SK-N-SH (cell line): ENCODE results near the gene TESMIN. TPM values are rescaled to one million over a fixed set of nuclear protein-coding genes. Genes with fewer than 3 reads are reported as not detected.

Source experiments
- CTCF ChIA-PET: fragments of 300-600, 350-600 bp; formaldehyde crosslinking; extraction: SDS; loops from one replicate; lab custom pipeline; 2021; lab: Yijun Ruan, JAX
- POLR2A ChIA-PET: fragments of 350-600 bp; sonication (Branson Sonifier 250); formaldehyde crosslinking; extraction: SDS; loops from one replicate; lab custom pipeline; 2020; ENCODE audit warnings: antibody characterized with exemption, inconsistent platforms; lab: Yijun Ruan, JAX
- DNase-seq: peaks from one replicate; pipeline ENCODE4 v3.0.0; 2012
- H2AFZ ChIP-seq: fragments of 200-600 bp; sonication (generic); 2 replicates; pipeline ENCODE4 v1.8.1; 2016; ENCODE audit warnings: antibody characterized with exemption, mild to moderate bottlenecking, low read depth
- H3F3A ChIP-seq: fragments of 200-600 bp; sonication (generic); replicated peaks from 2 replicates; pipeline ENCODE3; 2016; ENCODE audit warnings: antibody characterized with exemption, mild to moderate bottlenecking; ENCODE audit not compliant: insufficient read depth
- H3K27ac ChIP-seq, 2 experiments: fragments of 200-500 bp in 1 of 2; fragments of 200-600 bp in 1 of 2; sonication (Bioruptor generic) in 1 of 2; sonication (generic), shearing (Covaris generic) in 1 of 2; 2 replicates each; pipeline versions ENCODE4 v1.5.1 to v1.6.1; 2014 to 2016; ENCODE audit warnings: low read depth in 2 of 2, inconsistent platforms in 1 of 2, low read length in 1 of 2, mild to moderate bottlenecking in 1 of 2, mixed read lengths in 1 of 2
- H3K27me3 ChIP-seq: fragments of 200-600 bp; sonication (generic), shearing (Covaris generic); 2 replicates; pipeline ENCODE4 v1.6.1; 2016; ENCODE audit warnings: mixed run types; ENCODE audit not compliant: insufficient read depth
- H3K36me3 ChIP-seq, 2 experiments: fragments of 200-500 bp in 1 of 2; fragments of 200-600 bp in 1 of 2; sonication (Bioruptor generic) in 1 of 2; sonication (generic) in 1 of 2; replicated peaks in 1 of 2; 2 replicates each; pipeline versions ENCODE3 to v1.5.1; 2014 to 2016; ENCODE audit warnings: low read length in 1 of 2, mild to moderate bottlenecking in 1 of 2; ENCODE audit not compliant: insufficient read depth in 2 of 2, control insufficient read depth in 1 of 2
- H3K4me1 ChIP-seq, 2 experiments: fragments of 200-500 bp in 1 of 2; fragments of 200-600 bp in 1 of 2; sonication (Bioruptor generic) in 1 of 2; sonication (generic), shearing (Covaris generic) in 1 of 2; 2 replicates each; pipeline versions ENCODE4 v1.5.1 to v1.6.1; 2014 to 2016; ENCODE audit warnings: low read depth in 1 of 2, low read length in 1 of 2, mixed run types in 1 of 2; ENCODE audit not compliant: insufficient read depth in 2 of 2, control insufficient read depth in 1 of 2
- H3K4me2 ChIP-seq: fragments of 200-600 bp; sonication (generic), shearing (Covaris generic); 2 replicates; pipeline ENCODE4 v1.6.1; 2017; ENCODE audit warnings: mixed run types
- H3K4me3 ChIP-seq, 2 experiments: fragments of 200-500 bp in 1 of 2; fragments of 200-600 bp in 1 of 2; sonication (Bioruptor generic) in 1 of 2; sonication (generic), shearing (Covaris generic) in 1 of 2; 2 replicates each; pipeline versions ENCODE4 v1.5.1 to v1.8.1; 2014 to 2016; ENCODE audit warnings: low read depth in 2 of 2, inconsistent platforms in 1 of 2, low read length in 1 of 2, mild to moderate bottlenecking in 1 of 2, mixed read lengths in 1 of 2, moderate library complexity in 1 of 2
- H3K79me2 ChIP-seq: fragments of 200-600 bp; sonication (generic); 2 replicates; pipeline ENCODE4 v1.8.1; 2017; ENCODE audit warnings: mild to moderate bottlenecking; ENCODE audit not compliant: insufficient read depth
- H3K9ac ChIP-seq: fragments of 200-600 bp; sonication (generic); 2 replicates; pipeline ENCODE4 v1.6.1; 2017; ENCODE audit warnings: mixed run types
- H3K9me2 ChIP-seq: fragments of 200-600 bp; sonication (generic); 2 replicates; pipeline ENCODE4 v1.6.1; 2017; ENCODE audit warnings: mixed run types
- H3K9me3 ChIP-seq: fragments of 200-600 bp; sonication (generic); 2 replicates; pipeline ENCODE4 v1.6.1; 2017; ENCODE audit warnings: mixed run types, mild to moderate bottlenecking, moderate library complexity
- H4K20me1 ChIP-seq: fragments of 200-600 bp; sonication (generic); 2 replicates; pipeline ENCODE4 v1.6.1; 2017; ENCODE audit warnings: mild to moderate bottlenecking, mixed run types; ENCODE audit not compliant: insufficient read depth
- CTCF ChIP-seq: fragments of 200-600 bp; sonication (generic); IDR thresholded peaks from 2 replicates; pipeline ENCODE4 v1.6.1; 2017; ENCODE audit warnings: antibody characterized with exemption, mild to moderate bottlenecking, moderate library complexity
- EP300 ChIP-seq, 2 experiments: IDR thresholded peaks; 2 replicates each; pipeline versions ENCODE4 v1.4.0 to v1.6.1; 2012; ENCODE audit warnings: borderline replicate concordance in 1 of 2, low read depth in 1 of 2, low read length in 1 of 2
- EZH2phosphoT487 ChIP-seq: fragments of 200-600 bp; sonication (generic); IDR thresholded peaks from 2 replicates; pipeline ENCODE4 v1.6.1; 2017; ENCODE audit warnings: low read depth, mixed run types, mild to moderate bottlenecking, antibody characterized with exemption, moderate library complexity, borderline replicate concordance
- IRF3 ChIP-seq: fragments of 150-350 bp; IDR thresholded peaks from 2 replicates; pipeline ENCODE4 v1.6.1; 2016; ENCODE audit warnings: mild to moderate bottlenecking, low read depth, low read length
- MAX ChIP-seq: IDR thresholded peaks from 2 replicates; pipeline ENCODE4 v1.4.0; 2012; ENCODE audit warnings: low read depth
- NFIC ChIP-seq: IDR thresholded peaks from 2 replicates; pipeline ENCODE4 v1.4.0; 2012; ENCODE audit warnings: borderline replicate concordance
- NRF1 ChIP-seq: IDR thresholded peaks from 2 replicates; pipeline ENCODE4 v1.6.1; 2012; ENCODE audit warnings: low read depth, mild to moderate bottlenecking, low read length
- PBX3 ChIP-seq: IDR thresholded peaks from 2 replicates; pipeline ENCODE4; 2012
- RAD21 ChIP-seq: IDR thresholded peaks from 2 replicates; pipeline ENCODE4 v1.6.1; 2012; ENCODE audit warnings: mild to moderate bottlenecking, low read length
- RCOR1 ChIP-seq: fragments of 150-350 bp; IDR thresholded peaks from 2 replicates; pipeline ENCODE4 v1.6.1; 2017; ENCODE audit warnings: antibody characterized with exemption, low read length
- SMC3 ChIP-seq: IDR thresholded peaks from 2 replicates; pipeline ENCODE4 v1.6.1; 2012; ENCODE audit warnings: low read depth, low read length, improper control_type of control experiment
- TEAD4 ChIP-seq: IDR thresholded peaks from 2 replicates; pipeline ENCODE4 v1.4.0; 2012; ENCODE audit warnings: mild to moderate bottlenecking, borderline replicate concordance; ENCODE audit not compliant: insufficient read depth
- ZBTB33 ChIP-seq: IDR thresholded peaks from 2 replicates; pipeline ENCODE4 v1.4.0; 2012; ENCODE audit warnings: low read depth, borderline replicate concordance
- WGBS: methylation state at CpG from one replicate; pipeline ENCODE4 v1.1.6; 2017; ENCODE audit warnings: low lambda C conversion rate; 5-methylcytosine and 5-hydroxymethylcytosine counted together
- polyA plus RNA-seq, 3 experiments: library from polyadenylated mRNA; depleted of rRNA; stranded (reverse); fragments of >200 nt; gene quantifications; 2 replicates each; pipeline ENCODE4 v1.2.3, GENCODE V29; 2012

Gene TESMIN
- polyA plus RNA-seq, 1 of the 3 experiments (the other 2 are of a cell fraction): 3.5 TPM

GRCh38 chr11:68693484-68693882, 57.8 kb downstream of the TESMIN start:
- no peak overlapping the region for H2AFZ ChIP-seq
- WGBS: 79% methylated on average over 10 of the region's 10 CpGs
- no peaks in the 10 kb centered on the region for H3K9me3 ChIP-seq
- ChIA-PET CTCF (interaction anchor here (1.0 kb wide), 1 partner anchor 83 kb away, joined by 3 read pairs; no protein-coding TSS in a partner anchor), POLR2A (no interaction called here)
- H3K9ac ChIP-seq: no peak overlapping the region
- no peaks in the 10 kb centered on the region for H3F3A ChIP-seq
- H3K36me3 ChIP-seq: no peaks in the 10 kb centered on the region
- H3K4me2 ChIP-seq: no peak overlapping the region
- no peaks in the 10 kb centered on the region for H3K79me2 ChIP-seq
- no peaks in the 10 kb centered on the region for H3K9me2 ChIP-seq
- DNase-seq: no peak
- H3K27ac ChIP-seq: no peak overlapping the region; a peak in 1 of 4 replicates
- TF ChIP-seq TEAD4 (no peak), NFIC (no peak), EZH2phosphoT487 (no peak), NRF1 (no peak), SMC3 (no peak), IRF3 (no peak), EP300 (IDR thresholded peaks at IDR 0.05; ENCODE audit: borderline replicate concordance in 1 of 2, low read depth in 1 of 2, low read length in 1 of 2) (no peak), RAD21 (no peak), ZBTB33 (no peak), MAX (no peak), RCOR1 (no peak), PBX3 (no peak), CTCF (no peak)
- H3K27me3 ChIP-seq: peaks cover 6% of the 10 kb centered on the region
- H4K20me1 ChIP-seq: no peaks in the 10 kb centered on the region
- no peak overlapping the region for H3K4me3 ChIP-seq
- H3K4me1 ChIP-seq: peaks cover 0 to 19% of the 10 kb centered on the region in 2 experiments; a peak in 1 of 4 replicates
